Measurements from ENCODE around the gene KSR1.

The KSR1 gene

DNA sequence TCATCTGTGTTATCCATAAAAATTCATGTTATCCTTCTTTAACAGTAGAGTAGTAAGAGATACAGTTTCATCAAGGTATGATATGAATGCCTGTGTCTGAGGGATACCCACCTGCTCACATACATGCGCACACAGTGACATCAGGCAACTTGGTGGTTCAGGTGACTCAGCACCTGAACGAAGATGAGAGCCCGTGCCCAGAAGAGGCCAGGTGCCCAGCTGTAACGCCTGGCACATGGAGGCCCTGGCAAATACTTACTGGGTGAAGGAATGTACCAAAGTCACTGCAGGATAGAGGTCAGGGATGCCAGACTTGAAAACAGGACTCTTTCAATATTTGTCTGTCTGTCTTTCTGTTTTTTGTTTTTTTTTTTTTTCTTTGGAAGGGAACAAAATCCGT, 102.1 kb downstream of the KSR1 start:
- DNase-seq, result no peak

DNA sequence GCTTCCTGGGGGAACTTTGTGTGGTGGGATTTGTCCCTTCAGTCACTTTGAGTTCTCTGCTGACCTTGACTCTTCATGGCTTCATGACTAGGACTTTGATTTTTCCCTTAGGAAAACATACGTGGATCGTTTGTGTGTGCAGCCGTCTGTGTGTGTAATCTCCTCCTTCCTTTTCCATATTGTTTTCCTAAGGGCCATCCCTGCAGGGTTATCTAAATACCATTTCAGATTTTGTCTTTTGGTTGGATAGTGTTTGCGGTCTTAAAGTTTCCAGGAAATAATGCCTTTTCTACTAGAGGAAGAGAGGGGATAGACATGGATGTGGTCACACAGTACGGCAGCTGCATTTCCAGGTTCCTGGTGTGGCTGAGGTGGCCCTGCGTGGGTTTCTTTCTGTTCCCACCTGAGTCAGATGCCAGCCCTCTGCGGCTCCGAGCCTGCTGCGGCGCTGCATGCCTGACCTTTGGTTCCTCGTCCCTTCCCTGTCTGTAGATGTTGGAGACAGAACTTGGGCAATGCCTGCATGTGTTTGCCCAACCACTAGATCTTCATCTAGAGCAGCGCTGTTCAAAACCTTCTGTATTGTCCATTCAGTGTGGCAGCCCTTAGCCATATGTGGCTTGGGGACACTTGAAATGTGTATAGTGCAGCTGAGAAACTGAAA, 102.7 kb downstream of the KSR1 start:
- DNase-seq, result no peak

DNA sequence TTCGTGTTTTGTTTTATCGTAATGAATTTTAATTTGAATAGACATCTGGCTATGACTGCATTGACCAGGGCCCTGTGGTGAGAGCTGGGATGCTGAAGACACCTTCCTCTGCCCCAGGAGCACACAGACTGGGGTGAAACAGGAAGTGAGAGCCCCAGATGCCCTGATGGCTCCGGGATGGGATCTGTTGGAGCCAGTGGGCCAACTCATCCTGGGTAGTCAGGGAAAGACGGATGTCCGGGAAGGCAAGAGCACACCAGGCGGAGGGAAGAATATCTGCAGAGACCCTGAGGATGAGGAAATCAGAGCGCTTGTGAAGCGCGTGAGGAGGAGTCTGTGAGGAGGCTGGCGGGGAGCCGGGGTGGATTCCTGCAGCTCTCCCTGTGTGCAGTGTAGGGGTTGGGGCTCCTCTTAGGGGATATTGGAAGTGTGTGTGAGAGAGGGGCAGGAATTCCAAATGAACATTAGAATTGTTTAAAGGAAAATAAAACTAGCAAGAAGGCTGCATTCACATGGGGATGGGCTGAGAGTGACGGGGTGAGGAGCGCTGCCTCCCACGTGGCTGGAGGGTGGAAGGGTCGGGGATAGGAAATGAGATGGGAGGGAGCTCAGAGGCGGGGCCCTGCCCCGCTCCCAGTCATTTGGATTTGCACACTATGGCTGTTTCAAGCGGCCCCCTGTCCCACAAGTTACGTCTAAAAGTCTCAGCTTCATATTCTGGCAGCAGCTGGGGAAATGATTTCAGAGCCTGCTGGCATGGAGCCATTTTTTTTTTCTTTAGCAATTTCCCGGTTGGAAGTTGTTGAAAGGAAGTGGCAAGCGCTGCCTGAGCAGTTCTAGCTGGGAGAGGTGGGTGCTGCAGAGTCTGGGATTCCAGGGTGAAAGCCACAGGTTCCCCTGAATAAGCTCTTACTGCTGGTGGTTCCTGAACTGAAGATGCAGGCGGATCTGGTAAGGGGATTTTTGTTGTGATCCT, 103.5 kb downstream of the KSR1 start:
- no peak for DNase-seq

DNA sequence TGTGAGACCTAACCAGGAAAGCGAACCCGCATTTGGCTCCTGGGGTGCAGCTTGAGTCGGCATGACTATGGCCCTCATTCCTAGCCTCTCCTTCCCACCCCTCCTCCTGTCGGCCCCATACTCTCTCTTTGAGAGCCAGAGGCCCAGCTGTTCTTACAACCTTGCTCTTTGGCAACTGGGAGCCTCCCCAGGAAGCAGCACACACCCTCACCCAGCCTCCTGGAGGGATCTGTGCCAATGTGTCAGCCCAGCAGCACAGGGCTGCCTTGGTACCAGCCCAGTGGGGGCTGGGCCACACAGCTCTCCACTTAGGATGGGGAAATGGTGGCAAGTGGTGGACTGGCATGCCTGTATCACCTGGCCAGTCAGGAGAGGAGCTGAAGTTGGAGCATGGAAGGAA, 104.4 kb downstream of the KSR1 start:
- DNase-seq, result no peak

DNA sequence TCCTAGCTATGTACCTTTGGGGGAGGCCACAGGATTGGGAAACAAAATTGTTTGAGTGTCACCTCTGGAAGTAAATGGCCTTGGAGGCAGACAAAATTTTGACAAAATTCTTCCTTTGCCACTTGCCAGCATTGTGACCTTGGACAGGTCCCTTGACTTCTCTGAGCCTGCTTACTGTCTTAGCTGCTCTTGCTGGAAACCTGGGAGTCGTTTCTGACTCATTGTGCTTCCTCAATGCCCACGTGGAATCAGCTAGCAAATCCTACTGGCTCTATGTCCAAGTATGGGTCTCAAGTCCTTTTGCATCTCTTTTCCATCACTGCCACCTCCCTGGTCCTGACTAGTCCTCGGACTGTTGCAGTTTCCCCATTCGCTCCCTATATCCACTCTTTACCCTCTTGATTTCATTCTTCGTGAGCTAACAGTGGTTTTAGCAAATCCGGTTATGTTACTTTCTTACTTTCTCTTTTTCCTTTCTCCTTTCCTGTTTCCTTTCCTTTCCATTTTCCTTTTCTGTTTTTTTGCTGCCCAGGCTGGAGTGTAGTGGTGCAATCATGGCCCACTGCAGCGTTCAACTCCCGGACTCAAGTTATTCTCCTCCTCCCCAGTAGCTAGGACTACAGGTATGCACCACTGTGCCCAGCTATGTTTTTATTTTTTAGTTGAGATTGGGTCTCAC, 106.7 kb downstream of the KSR1 start:
- no peak for DNase-seq

DNA sequence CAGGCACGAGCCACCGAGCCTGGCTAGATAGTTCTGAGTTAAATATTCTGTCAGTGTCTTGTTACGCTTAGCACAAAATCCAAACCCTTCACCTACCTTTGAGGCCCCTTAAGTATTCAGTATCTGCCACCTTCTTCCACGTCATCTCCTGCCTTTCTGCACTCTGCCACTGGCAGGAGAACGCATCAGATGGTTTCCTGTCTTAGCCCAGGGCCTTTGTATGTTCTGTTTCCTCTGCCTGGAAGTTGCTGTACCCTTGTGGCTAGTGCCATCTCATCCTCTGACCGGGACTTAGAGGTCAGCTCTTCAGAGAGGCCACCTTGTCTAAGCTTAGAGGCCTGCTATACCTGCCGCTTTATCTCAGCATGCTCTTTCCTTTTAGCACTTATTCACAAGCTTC, 107.3 kb downstream of the KSR1 start:
- DNase-seq, result no peak

DNA sequence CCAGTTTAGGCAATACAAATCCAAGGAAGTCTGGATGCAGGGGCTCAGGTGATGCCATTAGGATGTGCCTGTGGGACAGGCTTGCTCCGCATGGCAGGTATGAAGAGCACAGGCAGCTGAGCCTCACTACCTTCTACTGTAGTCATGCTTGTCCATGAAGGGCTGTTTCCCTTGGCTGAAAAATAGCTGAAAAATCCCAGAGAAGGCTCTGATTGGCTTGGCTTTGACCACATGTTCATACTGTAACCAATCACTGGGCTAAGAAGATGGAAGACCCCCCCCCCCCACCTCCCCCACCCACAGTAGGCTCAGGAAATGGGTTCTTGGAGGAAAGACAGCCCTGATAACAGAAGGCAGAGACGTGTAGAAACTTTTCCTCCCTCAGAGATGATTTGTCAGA, 108.2 kb downstream of the KSR1 start:
- no peak for DNase-seq

DNA sequence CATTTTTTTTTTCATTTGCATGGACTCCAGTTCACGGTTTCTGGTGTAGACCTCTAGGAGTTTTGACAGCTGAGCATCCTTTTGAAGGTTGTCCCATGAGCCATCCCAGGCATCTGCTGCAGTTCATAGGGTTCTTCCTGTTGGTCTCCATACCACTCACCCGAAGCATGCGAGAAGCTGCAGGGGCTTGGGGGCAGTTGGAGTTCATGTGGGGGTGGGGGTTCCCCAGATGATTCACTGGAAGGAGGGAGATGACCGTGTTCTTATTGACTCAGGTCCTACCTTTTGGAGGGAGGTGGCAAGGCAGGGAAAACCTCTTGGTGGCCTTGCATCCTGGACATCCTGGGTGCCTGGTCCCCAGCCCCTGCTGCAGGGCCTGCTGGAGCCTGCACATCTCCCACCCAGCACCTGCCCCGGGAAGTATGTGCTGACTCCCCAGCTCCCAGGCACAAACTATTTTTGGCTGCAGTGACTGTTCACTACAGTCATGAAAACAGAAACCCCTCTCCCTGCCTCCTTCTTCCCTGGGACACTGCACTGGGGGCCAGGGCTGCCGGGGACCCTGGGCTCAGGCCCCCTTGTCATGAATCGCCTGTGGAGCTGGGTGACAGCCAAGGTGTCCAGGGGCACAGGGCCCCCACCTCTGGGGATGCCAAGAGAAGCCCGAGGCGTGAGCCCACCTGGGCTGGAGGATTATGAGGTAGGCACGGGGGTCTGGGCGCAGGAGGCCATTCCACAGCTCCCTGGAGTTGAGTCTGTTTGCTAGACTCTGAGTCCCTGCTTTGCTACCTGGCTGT, 109.8 kb downstream of the KSR1 start:
- DNase-seq, result peak; percentile 73

DNA sequence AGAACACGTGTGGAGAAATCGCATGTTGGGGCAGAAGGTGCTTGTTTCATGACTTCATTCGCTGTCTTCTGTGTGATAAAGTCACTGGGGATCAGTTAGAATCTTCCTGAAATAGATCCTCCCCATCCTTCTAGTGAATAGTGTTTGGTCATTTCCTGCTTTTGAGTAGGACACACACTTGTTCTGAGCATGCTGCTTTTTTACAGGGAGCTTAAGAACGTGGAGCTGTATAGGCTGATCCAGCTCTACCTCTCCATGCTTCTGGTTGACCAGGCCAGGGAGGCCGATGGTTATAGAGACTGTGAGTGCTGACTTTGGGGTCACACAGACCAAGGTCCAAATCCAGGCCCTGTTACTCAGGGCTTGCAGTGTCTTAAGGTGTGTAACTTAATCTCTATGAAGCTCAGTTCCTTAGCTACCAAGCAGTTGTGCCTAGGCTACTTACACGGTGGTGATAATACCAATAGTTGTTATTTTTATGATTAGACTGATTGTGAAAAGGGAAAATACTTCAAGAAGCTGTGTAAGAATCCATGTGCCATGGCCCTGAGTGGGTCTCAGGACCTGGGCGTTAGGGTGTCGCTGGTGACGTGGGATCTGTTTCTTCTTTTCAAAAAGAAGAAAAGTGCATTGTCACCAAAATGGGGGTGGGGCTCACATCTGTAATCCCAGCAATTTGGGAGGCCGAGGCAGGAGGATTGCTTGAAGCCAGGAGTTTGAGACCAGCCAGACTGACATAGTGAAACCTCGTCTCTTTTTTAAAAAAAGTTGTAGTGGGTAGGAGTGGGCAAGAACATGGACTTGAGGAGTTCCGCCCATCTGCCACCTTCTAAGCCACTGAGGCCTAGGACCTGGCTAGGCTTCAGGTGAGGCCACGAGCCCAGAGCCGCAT, 110.7 kb downstream of the KSR1 start:
- no peak for DNase-seq

DNA sequence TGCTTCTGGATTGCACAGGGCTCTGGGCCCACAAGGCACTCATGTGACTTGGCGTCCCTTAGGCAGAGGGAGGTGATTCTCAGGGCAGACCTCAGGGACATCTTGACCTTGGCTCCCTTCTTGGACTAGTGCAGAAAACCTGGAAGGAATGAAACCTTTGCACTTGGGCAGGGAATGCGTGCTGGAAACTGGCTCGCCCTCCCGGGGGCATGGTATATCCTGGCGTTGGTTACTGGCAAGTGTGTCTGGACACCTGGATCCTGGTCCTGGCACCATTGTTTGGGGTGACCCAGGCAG, 111.3 kb downstream of the KSR1 start:
- DNase-seq, result no peak

DNA sequence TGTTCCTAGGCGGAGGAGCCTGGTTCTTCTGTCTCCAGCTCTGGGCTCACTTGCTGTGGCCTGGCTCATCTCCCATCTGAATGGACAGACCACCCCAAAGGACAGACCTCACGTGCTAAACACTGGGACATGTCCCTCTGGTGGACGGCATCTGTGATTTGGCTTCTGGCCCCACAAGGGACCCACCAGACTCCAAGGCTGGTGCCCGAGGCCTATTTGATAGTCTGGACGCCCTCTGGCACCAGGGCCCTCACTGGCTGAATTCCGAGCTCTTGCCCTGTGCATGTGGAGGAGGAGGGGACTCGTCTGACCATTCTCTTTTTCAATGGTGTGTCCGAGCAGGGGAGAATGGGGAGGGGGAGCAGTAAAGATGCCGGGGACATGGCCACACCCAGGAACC, 112.0 kb downstream of the KSR1 start:
- DNase-seq, result no peak

DNA sequence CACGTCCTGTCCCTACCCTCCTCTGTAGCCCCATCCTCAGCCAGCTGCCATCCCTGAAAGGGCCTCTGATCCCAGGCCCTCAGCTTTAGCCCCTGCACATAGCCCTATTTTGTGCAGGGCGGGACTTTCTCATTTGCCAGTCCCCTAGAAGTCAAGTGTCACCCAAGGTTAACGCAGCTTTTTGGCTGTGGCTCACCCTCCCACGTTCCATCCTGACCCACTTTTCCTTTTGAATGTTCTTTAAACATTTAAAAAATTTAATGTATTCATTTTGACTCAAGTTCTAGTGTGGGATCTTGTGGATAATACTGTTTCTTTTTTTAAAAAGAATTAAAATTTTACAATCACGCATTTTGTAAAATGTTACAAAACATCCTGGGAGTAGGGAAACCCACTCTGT, 112.6 kb downstream of the KSR1 start:
- DNase-seq, result no peak

DNA sequence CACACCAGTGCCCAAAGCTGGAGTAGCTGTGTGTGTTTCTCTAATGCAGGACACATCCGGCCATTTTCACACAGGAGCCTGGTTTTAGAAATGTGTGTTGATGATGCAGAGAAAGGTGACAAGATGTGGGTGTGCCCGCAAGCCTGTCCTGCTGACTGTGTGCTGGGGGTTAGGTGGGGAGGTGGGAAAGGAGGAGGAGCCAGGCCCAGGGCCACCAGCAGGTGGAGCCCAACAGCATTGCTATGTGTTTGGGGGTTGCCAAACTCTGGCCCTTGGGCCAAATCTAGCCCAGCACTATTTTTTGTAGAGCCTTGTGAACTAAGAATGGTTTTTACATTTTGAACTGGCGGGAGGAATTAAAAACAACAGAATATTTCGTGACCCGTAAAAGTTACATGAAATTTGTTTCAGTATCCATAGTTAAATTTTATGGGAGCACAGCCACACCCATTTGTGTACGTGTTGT, 113.0 kb downstream of the KSR1 start:
- DNase-seq, result peak; percentile 75

DNA sequence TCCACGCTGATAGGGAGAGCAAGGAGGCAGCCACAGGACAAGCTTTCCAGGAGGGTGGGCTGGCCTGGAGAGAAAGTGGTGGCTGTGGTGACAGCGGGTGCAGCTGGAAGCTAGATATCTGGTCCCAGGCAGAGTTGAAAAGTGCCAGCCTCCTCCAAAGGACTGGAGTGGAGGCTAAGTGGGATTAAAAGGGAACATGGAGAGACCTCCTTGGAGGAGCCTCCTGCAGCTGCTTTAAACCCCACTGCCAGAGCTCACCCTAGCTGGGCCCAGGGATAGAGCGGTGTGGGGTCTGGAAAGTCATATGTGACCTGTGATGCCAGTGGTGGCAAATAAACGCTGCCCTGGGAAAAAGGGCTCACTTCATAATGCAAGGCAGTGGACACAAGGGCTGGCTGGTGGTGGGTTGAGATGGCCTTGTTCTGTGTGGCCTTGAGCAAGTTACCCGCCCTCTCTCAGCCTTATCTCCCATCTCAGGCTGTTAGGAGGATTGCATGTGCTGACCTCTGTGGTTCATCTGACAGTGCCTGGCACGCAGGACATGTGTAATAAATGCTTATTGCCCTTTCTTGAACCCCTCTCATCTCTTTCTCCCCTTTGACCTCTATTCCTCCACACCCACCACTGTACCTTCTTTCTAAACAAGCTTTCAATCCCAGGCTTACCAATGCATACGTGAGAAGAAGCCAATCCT, 113.8 kb downstream of the KSR1 start:
- no peak for DNase-seq

DNA sequence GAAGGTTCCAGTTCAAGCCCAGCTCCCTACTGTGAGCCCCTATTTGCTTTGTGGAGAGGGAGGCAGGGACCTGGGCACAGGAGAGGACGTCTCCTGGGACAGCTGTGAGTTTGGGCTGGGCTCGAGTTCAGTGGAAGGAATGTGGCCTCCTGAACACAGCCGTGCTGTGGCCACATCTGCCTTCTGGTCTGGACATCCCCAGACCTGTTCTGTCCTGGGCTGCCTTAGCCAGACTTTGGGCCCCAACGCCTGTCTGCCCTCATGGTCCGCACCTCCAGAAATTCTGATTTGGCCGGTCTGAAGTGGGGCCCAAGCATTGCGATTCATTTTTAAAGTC, 114.3 kb downstream of the KSR1 start:
- no peak for DNase-seq

DNA sequence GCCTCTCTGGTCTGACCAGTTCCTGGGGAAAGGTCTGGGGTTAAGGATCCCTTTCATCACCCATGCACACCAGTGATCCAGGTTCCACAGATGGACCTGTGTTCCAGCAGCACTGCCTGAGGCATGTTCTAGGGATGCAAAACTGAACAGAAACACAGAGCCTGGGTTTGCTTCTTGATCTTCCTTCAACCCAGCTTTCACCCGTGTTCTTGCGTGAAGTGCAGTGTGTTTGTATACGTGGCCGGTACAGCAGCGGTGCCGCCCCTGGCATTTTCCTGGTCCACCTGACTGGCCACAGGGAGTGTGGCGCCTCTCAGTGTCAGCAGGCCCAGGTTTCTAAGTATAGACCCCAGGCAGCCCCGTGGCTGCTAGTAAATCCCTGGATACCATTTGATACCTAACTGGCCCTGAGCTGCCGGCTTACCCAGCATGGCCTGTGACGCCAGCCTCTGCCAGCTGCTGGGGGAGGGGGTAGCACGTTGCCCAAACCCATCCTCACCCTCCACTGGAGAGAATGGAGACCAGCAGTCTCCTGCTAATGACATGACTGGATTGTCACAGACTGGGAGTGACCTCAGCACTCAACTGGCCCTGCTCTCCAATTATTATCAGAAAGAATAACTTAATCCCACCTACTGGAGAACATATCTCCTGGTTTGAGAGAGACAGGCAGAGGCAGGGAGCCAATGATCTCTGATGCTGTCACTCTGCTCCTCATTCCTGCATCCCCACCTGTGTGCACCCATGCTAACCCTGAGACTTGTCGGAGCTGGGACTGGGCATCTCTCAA, 115.5 kb downstream of the KSR1 start:
- DNase-seq, result no peak

DNA sequence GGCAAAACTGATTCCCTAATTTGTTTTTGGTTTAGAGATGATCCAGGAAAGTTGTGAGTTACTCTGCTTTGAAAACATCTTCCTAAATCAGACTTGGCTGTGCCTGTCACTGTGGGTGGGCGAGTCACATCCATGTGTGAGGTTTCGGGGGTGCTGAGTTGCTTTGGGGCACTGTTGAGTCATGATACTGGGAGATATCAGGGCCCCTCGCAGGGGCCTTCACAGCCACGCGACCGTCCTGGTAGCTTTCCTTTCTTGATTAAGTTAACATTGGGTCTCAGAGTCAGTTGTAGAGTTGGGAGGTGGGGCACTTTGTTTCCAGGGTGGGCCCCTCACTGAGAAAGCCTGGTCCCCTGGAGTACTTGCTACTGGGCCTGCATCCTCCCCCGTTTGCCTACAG, 116.4 kb downstream of the KSR1 start:
- DNase-seq, result peak; percentile 84

DNA sequence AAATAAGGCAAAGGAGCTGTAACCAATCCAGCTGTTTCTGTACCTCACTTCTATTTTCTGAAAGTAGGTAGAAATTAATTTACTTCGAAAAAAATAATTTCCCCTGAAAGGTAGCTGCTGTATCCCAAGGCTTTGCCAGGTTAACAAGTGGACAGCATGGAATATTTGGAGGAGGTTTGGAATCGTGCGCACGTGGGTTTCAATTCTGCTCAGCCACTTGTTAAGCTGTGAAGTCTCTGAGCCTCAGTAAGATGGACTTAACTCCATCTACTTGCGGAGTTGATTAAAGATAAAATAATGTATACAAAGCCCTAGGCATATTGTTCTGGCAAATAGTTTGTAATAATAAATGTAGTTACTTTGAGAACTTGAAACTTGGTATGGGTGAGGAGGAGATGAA, 117.3 kb downstream of the KSR1 start:
- no peak for DNase-seq

DNA sequence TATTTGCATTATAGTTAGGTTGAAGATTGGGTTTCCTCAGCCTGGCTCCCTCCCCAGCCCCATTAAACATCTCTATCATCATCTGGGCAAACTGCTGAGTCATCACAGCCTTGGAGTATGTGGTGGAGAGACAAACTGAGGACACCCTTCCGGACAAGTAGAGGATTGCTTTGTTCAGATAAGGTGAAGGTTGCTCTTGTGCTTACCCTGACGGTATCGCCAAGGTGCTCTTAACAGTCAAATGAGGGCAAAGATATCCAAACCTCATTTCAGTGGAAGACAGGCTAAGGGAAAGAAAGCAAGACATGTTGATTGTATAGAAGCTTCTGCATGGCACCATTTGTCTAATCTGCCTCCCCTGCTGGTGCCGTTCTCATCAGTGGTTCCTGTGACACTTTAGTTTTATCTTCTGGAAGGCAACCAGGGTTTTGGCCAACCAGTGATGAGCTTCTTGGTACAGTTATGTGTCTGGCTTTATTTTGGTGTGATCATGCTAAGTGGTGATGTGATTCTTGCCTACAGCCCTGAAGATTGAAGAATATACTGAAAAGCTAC, 117.8 kb downstream of the KSR1 start:
- no peak for DNase-seq

All from stimulated activated CD4-positive, alpha-beta T cell treated with anti-CD3 and anti-CD28 coated beads, Interleukin-1b, Interleukin-23, amount 100 ng/mL, for 48 hours (primary cell).